MM.1S (cell line): Measurements from ENCODE around the gene ENOX1.

Experiments
- DNase-seq: peaks from one replicate; pipeline ENCODE4 v3.0.0-alpha.2; 2015
- H2AFZ ChIP-seq: fragments of 300-600 bp; sonication (generic); 2 replicates; pipeline ENCODE4 v1.6.0; 2016; ENCODE audit warnings: antibody characterized with exemption, low read length
- H3F3A ChIP-seq: fragments of 300-600 bp; sonication (generic); 2 replicates; pipeline ENCODE4 v1.6.1; 2016; ENCODE audit warnings: mild to moderate bottlenecking, antibody characterized with exemption, low read length, moderate library complexity, mixed read lengths; ENCODE audit not compliant: insufficient read depth
- H3K27ac ChIP-seq: fragments of 300-600 bp; sonication (generic); 2 replicates; pipeline ENCODE4 v1.5.1; 2016; ENCODE audit warnings: mild to moderate bottlenecking, low read length
- H3K27me3 ChIP-seq: fragments of 300-600 bp; sonication (generic); replicated peaks from 2 replicates; pipeline ENCODE4 v1.6.0; 2016; ENCODE audit warnings: low read length; ENCODE audit not compliant: insufficient read depth
- H3K36me3 ChIP-seq: fragments of 300-600 bp; sonication (generic); replicated peaks from 2 replicates; pipeline ENCODE4 v1.6.1; 2016; ENCODE audit warnings: mild to moderate bottlenecking, low read length, mixed read lengths; ENCODE audit not compliant: insufficient read depth
- H3K4me1 ChIP-seq: fragments of 300-600 bp; sonication (generic); 2 replicates; pipeline ENCODE4 v1.6.1; 2016; ENCODE audit warnings: low read length, mixed read lengths
- H3K4me2 ChIP-seq: fragments of 300-600 bp; sonication (generic); 2 replicates; pipeline ENCODE4 v1.6.0; 2016; ENCODE audit warnings: low read depth, low read length
- H3K4me3 ChIP-seq: fragments of 300-600 bp; sonication (generic); 2 replicates; pipeline ENCODE4 v1.5.1; 2016; ENCODE audit warnings: low read length, mixed read lengths
- H3K79me2 ChIP-seq: fragments of 300-600 bp; sonication (generic); 2 replicates; pipeline ENCODE4 v1.6.1; 2016; ENCODE audit warnings: mixed run types, low read length, mixed read lengths
- H3K9ac ChIP-seq: fragments of 300-600 bp; sonication (generic); 2 replicates; pipeline ENCODE4 v1.6.1; 2016; ENCODE audit warnings: low read length, mixed read lengths
- H3K9me2 ChIP-seq: fragments of 300-600 bp; sonication (generic); replicated peaks from 2 replicates; pipeline ENCODE4 v1.6.1; 2016; ENCODE audit warnings: mild to moderate bottlenecking, low read length, mixed read lengths; ENCODE audit not compliant: insufficient read depth
- H3K9me3 ChIP-seq: fragments of 300-600 bp; sonication (generic); replicated peaks from 2 replicates; pipeline ENCODE4 v1.6.1; 2016; ENCODE audit warnings: mild to moderate bottlenecking, low read length, mixed read lengths; ENCODE audit not compliant: insufficient read depth
- H4K20me1 ChIP-seq: fragments of 300-600 bp; sonication (generic); 2 replicates; pipeline ENCODE4 v1.6.1; 2016; ENCODE audit warnings: mild to moderate bottlenecking, low read length, moderate library complexity, mixed read lengths; ENCODE audit not compliant: insufficient read depth
- CTCF ChIP-seq: fragments of 300-600 bp; sonication (generic); IDR thresholded peaks from 2 replicates; pipeline ENCODE4 v1.5.1; 2016; ENCODE audit warnings: antibody characterized with exemption, low read length, mixed read lengths
- EZH2 ChIP-seq: fragments of 300-600 bp; sonication (generic); optimal IDR thresholded peaks from 2 replicates; pipeline ENCODE3; 2017; ENCODE audit warnings: low read depth, mild to moderate bottlenecking, antibody characterized with exemption, low read length, mixed read lengths
- EZH2phosphoT487 ChIP-seq: fragments of 300-600 bp; sonication (generic); IDR thresholded peaks from 2 replicates; pipeline ENCODE4 v1.6.1; 2018; ENCODE audit warnings: antibody characterized with exemption, low read length

ENOX1 gene

GRCh38 chr13:43273362-43273761 is 513.4 kb downstream of the ENOX1 start:
- Histone ChIP-seq H3K9ac (no peak overlapping the region), H3K27me3 (no peaks in the 10 kb centered on the region), H3K27ac (no peak overlapping the region), H3K4me1 (no peaks in the 10 kb centered on the region), H4K20me1 (no peaks in the 10 kb centered on the region), H3K36me3 (no peaks in the 10 kb centered on the region), H3K79me2 (no peaks in the 10 kb centered on the region), H3K4me2 (no peak overlapping the region), H3F3A (no peaks in the 10 kb centered on the region), H3K9me3 (no peaks in the 10 kb centered on the region), H2AFZ (no peak overlapping the region), H3K4me3 (no peak overlapping the region), H3K9me2 (no peaks in the 10 kb centered on the region)
- DNase-seq, result no peak
- TF ChIP-seq EZH2 (no peak), EZH2phosphoT487 (no peak)

DNA sequence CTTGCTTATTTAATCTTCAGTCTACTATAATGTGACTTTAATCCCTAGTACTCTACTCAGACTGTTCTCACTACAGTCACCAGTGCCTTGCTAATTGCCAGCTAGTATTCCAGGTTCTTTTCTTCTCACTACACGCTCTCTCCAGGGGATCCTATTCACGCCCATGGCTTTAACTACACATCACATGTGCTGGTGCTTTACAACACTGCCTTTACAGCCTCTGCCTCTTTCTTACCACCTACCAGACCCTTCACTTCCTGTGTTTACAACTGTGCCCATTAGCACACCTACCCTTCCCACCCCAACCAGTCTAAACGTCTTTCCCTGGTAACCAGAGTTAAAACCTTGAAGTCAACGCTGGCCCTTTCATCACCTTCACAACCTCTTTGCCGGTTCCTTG is 513.9 kb downstream of the ENOX1 start:
- H3K9me2 ChIP-seq, result no peaks in the 10 kb centered on the region
- H3K27ac ChIP-seq, result no peak overlapping the region

GRCh38 chr13:43271152-43271551 is 515.6 kb downstream of the ENOX1 start:
- H3K36me3 ChIP-seq, result no peaks in the 10 kb centered on the region
- DNase-seq, result no peak
- H3F3A ChIP-seq, result no peaks in the 10 kb centered on the region
- no peaks in the 10 kb centered on the region for H3K79me2 ChIP-seq
- TF ChIP-seq CTCF (no peak), EZH2 (no peak), EZH2phosphoT487 (no peak)
- H3K4me1 ChIP-seq, result no peaks in the 10 kb centered on the region
- H3K9me3 ChIP-seq, result no peaks in the 10 kb centered on the region
- no peak overlapping the region for H3K9ac ChIP-seq
- H3K27me3 ChIP-seq, result no peaks in the 10 kb centered on the region
- H4K20me1 ChIP-seq, result no peaks in the 10 kb centered on the region
- no peaks in the 10 kb centered on the region for H3K9me2 ChIP-seq
- no peak overlapping the region for H3K4me2 ChIP-seq
- H3K27ac ChIP-seq, result no peak overlapping the region
- no peak overlapping the region for H3K4me3 ChIP-seq
- H2AFZ ChIP-seq, result no peak overlapping the region

More for the DNA sequence above, 513.9 kb downstream of the ENOX1 start:
- Histone ChIP-seq H3K9me3 (no peaks in the 10 kb centered on the region), H3K36me3 (no peaks in the 10 kb centered on the region), H4K20me1 (no peaks in the 10 kb centered on the region), H3K9ac (no peak overlapping the region), H3F3A (no peaks in the 10 kb centered on the region), H3K4me1 (no peaks in the 10 kb centered on the region), H3K79me2 (no peaks in the 10 kb centered on the region), H3K4me3 (no peak overlapping the region), H2AFZ (no peak overlapping the region), H3K4me2 (no peak overlapping the region), H3K27me3 (no peaks in the 10 kb centered on the region)
- DNase-seq, result no peak
- TF ChIP-seq CTCF (no peak), EZH2 (no peak), EZH2phosphoT487 (no peak)

GRCh38 chr13:43270130-43270830 is 516.5 kb downstream of the ENOX1 start:
- no peaks in the 10 kb centered on the region for H3F3A ChIP-seq
- no peaks in the 10 kb centered on the region for H3K79me2 ChIP-seq
- no peaks in the 10 kb centered on the region for H3K36me3 ChIP-seq
- H3K9ac ChIP-seq, result no peak overlapping the region
- no peak for TF ChIP-seq EZH2
- no peak for TF ChIP-seq EZH2phosphoT487
- no peak for TF ChIP-seq CTCF
- H3K27me3 ChIP-seq, result no peaks in the 10 kb centered on the region
- H3K4me2 ChIP-seq, result no peak overlapping the region
- no peaks in the 10 kb centered on the region for H3K9me2 ChIP-seq
- no peaks in the 10 kb centered on the region for H3K9me3 ChIP-seq
- no peak for DNase-seq
- no peaks in the 10 kb centered on the region for H3K4me1 ChIP-seq
- no peak overlapping the region for H3K4me3 ChIP-seq
- H2AFZ ChIP-seq, result no peak overlapping the region
- H3K27ac ChIP-seq, result no peak overlapping the region
- H4K20me1 ChIP-seq, result no peaks in the 10 kb centered on the region
